K562 (cell line): ENCODE measurements around the gene CRYZL1. TPM values are rescaled to one million over a fixed set of nuclear protein-coding genes. Genes with fewer than 3 reads are reported as not detected.

ENCODE experiments used
- C11orf30 ChIP-seq: fragments of 450-650 bp; IDR thresholded peaks from 2 replicates; pipeline ENCODE4 v1.6.1; 2016; ENCODE audit warnings: low read depth, mild to moderate bottlenecking
- CHD4 ChIP-seq: fragments of 200-600 bp; sonication (generic); IDR thresholded peaks from 3 replicates; pipeline ENCODE4 v1.6.1; 2012; ENCODE audit warnings: low read depth, mild to moderate bottlenecking, mixed read lengths, low read length, inconsistent platforms; ENCODE audit not compliant: insufficient read depth, insufficient replicate concordance, poor library complexity, severe bottlenecking
- CSDE1 ChIP-seq, 2 experiments: fragments of 450-650 bp; IDR thresholded peaks; 2 replicates each; pipeline ENCODE4 v1.6.1; 2016; ENCODE audit warnings: mild to moderate bottlenecking in 1 of 2
- HOXB6 ChIP-seq: fragments of 250-450 bp; sonication (Bioruptor Pico); IDR thresholded peaks from 2 replicates; pipeline ENCODE4 v1.5.1; 2022; ENCODE audit warnings: mild to moderate bottlenecking, borderline replicate concordance
- KAT7 ChIP-seq: sonication (generic); formaldehyde crosslinking; IDR thresholded peaks from 2 replicates; pipeline ENCODE4 v1.8.0; 2022; ENCODE audit warnings: missing genetic modification reagents, mild to moderate bottlenecking, borderline replicate concordance
- KLF10 ChIP-seq: fragments of 250-450 bp; sonication (Bioruptor Pico); IDR thresholded peaks from 2 replicates; pipeline ENCODE4 v1.6.1; 2021; ENCODE audit warnings: matching md5 sums
- MCM3 ChIP-seq: fragments of 450-650 bp; IDR thresholded peaks from 2 replicates; pipeline ENCODE4 v1.6.1; 2016
- NFYB ChIP-seq: IDR thresholded peaks from 2 replicates; pipeline ENCODE4 v1.6.1; 2011; ENCODE audit warnings: mild to moderate bottlenecking, moderate library complexity; ENCODE audit not compliant: insufficient read length; ENCODE audit errors: extremely low read depth
- NUFIP1 ChIP-seq: fragments of 450-650 bp; IDR thresholded peaks from 2 replicates; pipeline ENCODE4 v1.6.1; 2018; ENCODE audit not compliant: partially characterized antibody
- PHB ChIP-seq: fragments of 250-450 bp; sonication (Bioruptor Pico); IDR thresholded peaks from 2 replicates; pipeline ENCODE4 v1.5.0; 2021
- RB1 ChIP-seq: fragments of 450-650 bp; IDR thresholded peaks from 2 replicates; pipeline ENCODE4 v1.6.1; 2017; ENCODE audit warnings: low read depth, mild to moderate bottlenecking
- RBM14 ChIP-seq: fragments of 200-400 bp; formaldehyde crosslinking; IDR thresholded peaks from 2 replicates; pipeline ENCODE4 v1.6.1; 2018; ENCODE audit warnings: low read depth, mild to moderate bottlenecking, low read length, moderate library complexity, borderline replicate concordance; ENCODE audit not compliant: insufficient read depth
- SAP30 ChIP-seq: fragments of 200-600 bp; sonication (generic); IDR thresholded peaks from 2 replicates; pipeline ENCODE4 v1.6.1; 2012; ENCODE audit warnings: borderline replicate concordance, low read depth, mild to moderate bottlenecking, moderate library complexity, low read length, control low read depth, inconsistent platforms; ENCODE audit not compliant: insufficient read depth, poor library complexity, severe bottlenecking
- SMARCA5 ChIP-seq: fragments of 450-650 bp; IDR thresholded peaks from 2 replicates; pipeline ENCODE4 v1.6.1; 2016
- TBL1XR1 ChIP-seq, 2 experiments: IDR thresholded peaks; 2 replicates each; pipeline ENCODE4 v1.6.1; 2012; ENCODE audit warnings: improper control_type of control experiment in 2 of 2, low read length in 2 of 2, mild to moderate bottlenecking in 1 of 2
- U2AF1 ChIP-seq: fragments of 200-400 bp; formaldehyde crosslinking; optimal IDR thresholded peaks from 2 replicates; pipeline ENCODE3; 2017; ENCODE audit warnings: mild to moderate bottlenecking, low read depth, low read length, moderate library complexity
- ZNF143 ChIP-seq: sonication (generic); formaldehyde crosslinking; IDR thresholded peaks from 2 replicates; pipeline ENCODE4 v1.9.0; 2022; ENCODE audit warnings: mild to moderate bottlenecking, missing genetic modification reagents
- ZNF165 ChIP-seq: fragments of 250-450 bp; sonication (Bioruptor Pico); IDR thresholded peaks from 2 replicates; pipeline ENCODE4 v1.4.0; 2020; ENCODE audit warnings: borderline replicate concordance
- polyA plus RNA-seq, 8 experiments: library from polyadenylated mRNA; depleted of rRNA in 4 of 8; stranded (reverse) in 5 of 8; unstranded in 3 of 8; fragments of >200 nt; fragmentation: Nextera tagmentation in 2 of 8; fragmentation: Illumina TruSeq in 1 of 8; extraction: Ambion mirVana in 2 of 8; extraction: Trizol in 1 of 8; gene quantifications; 2 replicates each; pipeline versions ENCODE4 v1.2.1 to v1.2.3, GENCODE V29; 2011 to 2014; ENCODE audit warnings: inconsistent platforms in 1 of 8, missing spikeins in 1 of 8
- total RNA-seq, 7 experiments: library from RNA; depleted of rRNA in 6 of 7; stranded (reverse); fragments of >200 nt in 6 of 7; fragmentation: Illumina TruSeq in 2 of 7; extraction: Trizol in 2 of 7; gene quantifications; 2 replicates each; pipeline versions ENCODE4 v1.2.1 to v1.2.3, GENCODE V29; 2011 to 2021; ENCODE audit warnings: low replicate concordance in 1 of 7
- TF ChIP-seq, protein P1 (sequence below): conservative IDR thresholded peaks from 2 replicates; pipeline ENCODE4 v1.6.1; 2011; ENCODE audit warnings: low read depth, mild to moderate bottlenecking, low read length; ENCODE audit not compliant: control insufficient read depth
- TF ChIP-seq, protein P2 (sequence below), 2 experiments: IDR thresholded peaks; 2 replicates each; pipeline ENCODE4 v1.6.1; 2012; ENCODE audit warnings: improper control_type of control experiment in 2 of 2, low read depth in 2 of 2, low read length in 2 of 2, borderline replicate concordance in 1 of 2
- TF ChIP-seq, protein P3 (sequence below): fragments of 450-650 bp; IDR thresholded peaks from 2 replicates; pipeline ENCODE4 v1.6.1; 2016; ENCODE audit warnings: missing biosample characterization, missing genetic modification characterization
- TF ChIP-seq, protein P4 (sequence below): fragments of 450-650 bp; IDR thresholded peaks from 2 replicates; pipeline ENCODE4 v1.6.1; 2016; ENCODE audit warnings: mild to moderate bottlenecking

CRYZL1 gene
- total and polyA plus RNA-seq, 9 of the 15 experiments (the other 6 are each of a cell fraction or from before 2014, with no cell fraction given): 19.9 to 98.2 (median 39.2) TPM

DNA sequence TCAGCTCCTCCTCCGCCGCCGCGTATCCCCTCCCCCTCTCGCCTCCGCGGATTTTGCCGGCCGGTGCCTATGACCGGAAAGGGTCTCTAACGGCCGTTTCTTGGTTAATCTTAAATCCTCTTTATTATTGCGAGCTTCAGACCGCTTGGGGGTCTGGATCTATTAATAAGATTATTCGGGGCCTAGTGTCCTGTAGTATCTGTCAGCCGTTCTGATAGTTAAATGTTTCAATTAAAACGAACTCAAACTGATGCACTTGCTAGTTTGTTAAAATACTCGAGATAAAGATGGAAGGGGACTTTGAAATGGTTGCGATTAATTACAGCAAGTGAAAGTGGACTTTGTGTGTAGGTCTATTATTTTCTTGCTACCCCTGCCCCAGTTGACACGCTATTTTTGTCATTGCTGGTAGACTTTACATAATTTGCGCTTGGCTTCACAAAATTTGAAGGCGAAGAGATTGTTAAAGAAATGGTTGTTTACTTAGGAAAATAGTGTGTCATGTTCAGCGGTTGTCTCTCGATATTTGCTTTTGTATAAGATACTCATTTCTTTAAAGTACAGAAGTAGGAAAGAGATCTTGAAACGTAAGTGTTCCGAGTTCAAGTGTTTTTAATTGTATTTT, 97.9 kb downstream of the CRYZL1 start (continued):
- TF ChIP-seq U2AF1 (no peak), NFYB (no peak), CHD4 (no peak), CSDE1 (IDR thresholded peaks at IDR 0.05) (no peak), RB1 (no peak), TBL1XR1 (IDR thresholded peaks at IDR 0.05; ENCODE audit: low read length in 2 of 2) (peak in 1 of 2 experiments; percentile 11; a peak in 1 of 4 replicates), SAP30 (no peak), KLF10 (CRISPR knock-in tag) (no peak), NUFIP1 (no peak), ZNF165 (CRISPR knock-in tag) (no peak), PHB (no peak), MCM3 (no peak), RBM14 (no peak), SMARCA5 (no peak), HOXB6 (CRISPR knock-in tag) (0 out of 2 replicates have a peak, but pooled peaks have one; percentile 82), KAT7 (CRISPR knock-in tag) (no peak), C11orf30 (no peak), ZNF143 (CRISPR knock-in tag) (no peak)
- TF ChIP-seq, protein P1, sequence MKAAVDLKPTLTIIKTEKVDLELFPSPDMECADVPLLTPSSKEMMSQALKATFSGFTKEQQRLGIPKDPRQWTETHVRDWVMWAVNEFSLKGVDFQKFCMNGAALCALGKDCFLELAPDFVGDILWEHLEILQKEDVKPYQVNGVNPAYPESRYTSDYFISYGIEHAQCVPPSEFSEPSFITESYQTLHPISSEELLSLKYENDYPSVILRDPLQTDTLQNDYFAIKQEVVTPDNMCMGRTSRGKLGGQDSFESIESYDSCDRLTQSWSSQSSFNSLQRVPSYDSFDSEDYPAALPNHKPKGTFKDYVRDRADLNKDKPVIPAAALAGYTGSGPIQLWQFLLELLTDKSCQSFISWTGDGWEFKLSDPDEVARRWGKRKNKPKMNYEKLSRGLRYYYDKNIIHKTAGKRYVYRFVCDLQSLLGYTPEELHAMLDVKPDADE: 0 out of 2 replicates have a peak, but pooled peaks have one; percentile 22
- TF ChIP-seq, protein P2, sequence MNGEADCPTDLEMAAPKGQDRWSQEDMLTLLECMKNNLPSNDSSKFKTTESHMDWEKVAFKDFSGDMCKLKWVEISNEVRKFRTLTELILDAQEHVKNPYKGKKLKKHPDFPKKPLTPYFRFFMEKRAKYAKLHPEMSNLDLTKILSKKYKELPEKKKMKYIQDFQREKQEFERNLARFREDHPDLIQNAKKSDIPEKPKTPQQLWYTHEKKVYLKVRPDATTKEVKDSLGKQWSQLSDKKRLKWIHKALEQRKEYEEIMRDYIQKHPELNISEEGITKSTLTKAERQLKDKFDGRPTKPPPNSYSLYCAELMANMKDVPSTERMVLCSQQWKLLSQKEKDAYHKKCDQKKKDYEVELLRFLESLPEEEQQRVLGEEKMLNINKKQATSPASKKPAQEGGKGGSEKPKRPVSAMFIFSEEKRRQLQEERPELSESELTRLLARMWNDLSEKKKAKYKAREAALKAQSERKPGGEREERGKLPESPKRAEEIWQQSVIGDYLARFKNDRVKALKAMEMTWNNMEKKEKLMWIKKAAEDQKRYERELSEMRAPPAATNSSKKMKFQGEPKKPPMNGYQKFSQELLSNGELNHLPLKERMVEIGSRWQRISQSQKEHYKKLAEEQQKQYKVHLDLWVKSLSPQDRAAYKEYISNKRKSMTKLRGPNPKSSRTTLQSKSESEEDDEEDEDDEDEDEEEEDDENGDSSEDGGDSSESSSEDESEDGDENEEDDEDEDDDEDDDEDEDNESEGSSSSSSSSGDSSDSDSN (IDR thresholded peaks at IDR 0.05; ENCODE audit: borderline replicate concordance in 1 of 2, low read depth in 2 of 2, low read length in 2 of 2): no peak
- TF ChIP-seq, protein P3, sequence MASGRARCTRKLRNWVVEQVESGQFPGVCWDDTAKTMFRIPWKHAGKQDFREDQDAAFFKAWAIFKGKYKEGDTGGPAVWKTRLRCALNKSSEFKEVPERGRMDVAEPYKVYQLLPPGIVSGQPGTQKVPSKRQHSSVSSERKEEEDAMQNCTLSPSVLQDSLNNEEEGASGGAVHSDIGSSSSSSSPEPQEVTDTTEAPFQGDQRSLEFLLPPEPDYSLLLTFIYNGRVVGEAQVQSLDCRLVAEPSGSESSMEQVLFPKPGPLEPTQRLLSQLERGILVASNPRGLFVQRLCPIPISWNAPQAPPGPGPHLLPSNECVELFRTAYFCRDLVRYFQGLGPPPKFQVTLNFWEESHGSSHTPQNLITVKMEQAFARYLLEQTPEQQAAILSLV (tag): no peak
- TF ChIP-seq, protein P4, sequence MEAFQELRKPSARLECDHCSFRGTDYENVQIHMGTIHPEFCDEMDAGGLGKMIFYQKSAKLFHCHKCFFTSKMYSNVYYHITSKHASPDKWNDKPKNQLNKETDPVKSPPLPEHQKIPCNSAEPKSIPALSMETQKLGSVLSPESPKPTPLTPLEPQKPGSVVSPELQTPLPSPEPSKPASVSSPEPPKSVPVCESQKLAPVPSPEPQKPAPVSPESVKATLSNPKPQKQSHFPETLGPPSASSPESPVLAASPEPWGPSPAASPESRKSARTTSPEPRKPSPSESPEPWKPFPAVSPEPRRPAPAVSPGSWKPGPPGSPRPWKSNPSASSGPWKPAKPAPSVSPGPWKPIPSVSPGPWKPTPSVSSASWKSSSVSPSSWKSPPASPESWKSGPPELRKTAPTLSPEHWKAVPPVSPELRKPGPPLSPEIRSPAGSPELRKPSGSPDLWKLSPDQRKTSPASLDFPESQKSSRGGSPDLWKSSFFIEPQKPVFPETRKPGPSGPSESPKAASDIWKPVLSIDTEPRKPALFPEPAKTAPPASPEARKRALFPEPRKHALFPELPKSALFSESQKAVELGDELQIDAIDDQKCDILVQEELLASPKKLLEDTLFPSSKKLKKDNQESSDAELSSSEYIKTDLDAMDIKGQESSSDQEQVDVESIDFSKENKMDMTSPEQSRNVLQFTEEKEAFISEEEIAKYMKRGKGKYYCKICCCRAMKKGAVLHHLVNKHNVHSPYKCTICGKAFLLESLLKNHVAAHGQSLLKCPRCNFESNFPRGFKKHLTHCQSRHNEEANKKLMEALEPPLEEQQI: no peak
